Astrocyte (in vitro differentiated cells and primary cell): ENCODE results near the gene IYD. TPM values are rescaled to one million over a fixed set of nuclear protein-coding genes. Genes with fewer than 3 reads are reported as not detected.
"Not testable (repeated sequence)": the region's sequence is repeated elsewhere in the genome, so short reads cannot be mapped to it uniquely, and the experiment has no call there.

ENCODE experiments used
- DNase-seq: peaks from one replicate; pipeline ENCODE4 v3.0.0-alpha.2; 2010; ENCODE audit warnings: low read depth
- FAIRE-seq: peaks from 2 replicates; lab custom pipeline; 2011; peaks lifted over from hg19 to GRCh38; lab: Jason Lieb, UNC
- H2AFZ ChIP-seq: 2 replicates; pipeline ENCODE4 v1.6.0; 2012; ENCODE audit warnings: low read depth, low read length, inconsistent platforms
- H3K27ac ChIP-seq: 2 replicates; pipeline ENCODE4 v1.5.1; 2011; ENCODE audit warnings: low read depth, low read length, inconsistent platforms
- H3K27me3 ChIP-seq: 2 replicates; pipeline ENCODE4 v1.6.0; 2011; ENCODE audit warnings: low read length, inconsistent platforms; ENCODE audit not compliant: insufficient read depth
- H3K36me3 ChIP-seq: 2 replicates; pipeline ENCODE4 v1.5.1; 2011; ENCODE audit warnings: low read length, inconsistent platforms; ENCODE audit not compliant: insufficient read depth
- H3K4me1 ChIP-seq: 2 replicates; pipeline ENCODE4 v1.5.1; 2011; ENCODE audit warnings: low read length, inconsistent platforms; ENCODE audit not compliant: insufficient read depth
- H3K4me2 ChIP-seq: 2 replicates; pipeline ENCODE4 v1.6.0; 2012; ENCODE audit warnings: low read length, inconsistent platforms
- H3K4me3 ChIP-seq: 2 replicates; pipeline ENCODE4 v1.5.1; 2011; ENCODE audit warnings: low read depth, mild to moderate bottlenecking, low read length, inconsistent platforms; ENCODE audit not compliant: insufficient read depth
- H3K79me2 ChIP-seq: 2 replicates; pipeline ENCODE4 v1.6.0; 2012; ENCODE audit warnings: mild to moderate bottlenecking, low read length, inconsistent platforms; ENCODE audit not compliant: insufficient read depth
- H3K9ac ChIP-seq: 2 replicates; pipeline ENCODE4 v1.6.0; 2012; ENCODE audit warnings: mild to moderate bottlenecking, low read length, inconsistent platforms
- H3K9me3 ChIP-seq: 2 replicates; pipeline ENCODE4 v1.5.1; 2012; ENCODE audit warnings: low read depth, mild to moderate bottlenecking, low read length, inconsistent platforms; ENCODE audit not compliant: insufficient read depth
- H4K20me1 ChIP-seq: 2 replicates; pipeline ENCODE4 v1.6.0; 2012; ENCODE audit warnings: low read length, inconsistent platforms; ENCODE audit not compliant: insufficient read depth
- H3K27ac Mint-ChIP-seq: one replicate; pipeline ENCODE4 v1.8.0; 2021; ENCODE audit warnings: mild to moderate bottlenecking, mixed read lengths; ENCODE audit not compliant: unreplicated experiment
- H3K27me3 Mint-ChIP-seq: one replicate; pipeline ENCODE4 v1.8.0; 2021; ENCODE audit warnings: low read depth, mixed read lengths; ENCODE audit not compliant: unreplicated experiment
- H3K36me3 Mint-ChIP-seq: one replicate; pipeline ENCODE4 v1.8.0; 2021; ENCODE audit warnings: low read depth, mixed read lengths; ENCODE audit not compliant: unreplicated experiment
- H3K4me1 Mint-ChIP-seq: one replicate; pipeline ENCODE4 v1.8.0; 2021; ENCODE audit warnings: low read depth, mixed read lengths; ENCODE audit not compliant: unreplicated experiment
- H3K4me3 Mint-ChIP-seq: one replicate; pipeline ENCODE4 v1.8.0; 2021; ENCODE audit warnings: mild to moderate bottlenecking, moderate library complexity, mixed read lengths; ENCODE audit not compliant: unreplicated experiment
- H3K9me3 Mint-ChIP-seq: one replicate; pipeline ENCODE4 v1.8.0; 2021; ENCODE audit warnings: mild to moderate bottlenecking, mixed read lengths; ENCODE audit not compliant: unreplicated experiment
- EZH2 ChIP-seq: IDR thresholded peaks from 2 replicates; pipeline ENCODE4 v1.6.1; 2012; ENCODE audit warnings: mild to moderate bottlenecking, low read length, inconsistent platforms; ENCODE audit not compliant: insufficient read depth
- total RNA-seq: library from RNA; stranded (reverse); gene quantifications from 2 replicates; pipeline ENCODE4 v1.2.1, GENCODE V29; 2021
- TF ChIP-seq, protein P1 (sequence below): IDR thresholded peaks from 2 replicates; pipeline ENCODE4 v1.5.1; 2011; ENCODE audit warnings: low read depth, mild to moderate bottlenecking, inconsistent platforms, low read length, moderate library complexity; ENCODE audit not compliant: insufficient read depth

Gene IYD
- total RNA-seq, 1 donor from 2014 or later = not detected

GRCh38 chr6:150445486-150445885 lies 76.7 kb downstream of the IYD start:
- H3K36me3 ChIP-seq = no peaks in the 10 kb centered on the region
- H3K79me2 ChIP-seq = no peaks in the 10 kb centered on the region
- H4K20me1 ChIP-seq = no peaks in the 10 kb centered on the region
- Mint-ChIP-seq H3K4me1 (no peaks in the 10 kb centered on the region), H3K27ac (no peak overlapping the region), H3K27me3 (peaks cover 4% of the 10 kb centered on the region), H3K36me3 (no peaks in the 10 kb centered on the region), H3K4me3 (no peak overlapping the region), H3K9me3 (peaks cover 2% of the 10 kb centered on the region)
- TF ChIP-seq EZH2 = no peak
- TF ChIP-seq, protein P1, sequence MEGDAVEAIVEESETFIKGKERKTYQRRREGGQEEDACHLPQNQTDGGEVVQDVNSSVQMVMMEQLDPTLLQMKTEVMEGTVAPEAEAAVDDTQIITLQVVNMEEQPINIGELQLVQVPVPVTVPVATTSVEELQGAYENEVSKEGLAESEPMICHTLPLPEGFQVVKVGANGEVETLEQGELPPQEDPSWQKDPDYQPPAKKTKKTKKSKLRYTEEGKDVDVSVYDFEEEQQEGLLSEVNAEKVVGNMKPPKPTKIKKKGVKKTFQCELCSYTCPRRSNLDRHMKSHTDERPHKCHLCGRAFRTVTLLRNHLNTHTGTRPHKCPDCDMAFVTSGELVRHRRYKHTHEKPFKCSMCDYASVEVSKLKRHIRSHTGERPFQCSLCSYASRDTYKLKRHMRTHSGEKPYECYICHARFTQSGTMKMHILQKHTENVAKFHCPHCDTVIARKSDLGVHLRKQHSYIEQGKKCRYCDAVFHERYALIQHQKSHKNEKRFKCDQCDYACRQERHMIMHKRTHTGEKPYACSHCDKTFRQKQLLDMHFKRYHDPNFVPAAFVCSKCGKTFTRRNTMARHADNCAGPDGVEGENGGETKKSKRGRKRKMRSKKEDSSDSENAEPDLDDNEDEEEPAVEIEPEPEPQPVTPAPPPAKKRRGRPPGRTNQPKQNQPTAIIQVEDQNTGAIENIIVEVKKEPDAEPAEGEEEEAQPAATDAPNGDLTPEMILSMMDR = no peak
- H3K9me3 ChIP-seq = no peaks in the 10 kb centered on the region
- FAIRE-seq (no peak), DNase-seq (no peak)
- no peaks in the 10 kb centered on the region for H3K4me1 ChIP-seq
- H3K27ac ChIP-seq = no peak overlapping the region
- peaks cover 8% of the 10 kb centered on the region for H3K27me3 ChIP-seq
- H3K4me3 ChIP-seq = no peak overlapping the region
- H3K9ac ChIP-seq = no peak overlapping the region
- no peak overlapping the region for H2AFZ ChIP-seq
- no peak overlapping the region for H3K4me2 ChIP-seq

DNA sequence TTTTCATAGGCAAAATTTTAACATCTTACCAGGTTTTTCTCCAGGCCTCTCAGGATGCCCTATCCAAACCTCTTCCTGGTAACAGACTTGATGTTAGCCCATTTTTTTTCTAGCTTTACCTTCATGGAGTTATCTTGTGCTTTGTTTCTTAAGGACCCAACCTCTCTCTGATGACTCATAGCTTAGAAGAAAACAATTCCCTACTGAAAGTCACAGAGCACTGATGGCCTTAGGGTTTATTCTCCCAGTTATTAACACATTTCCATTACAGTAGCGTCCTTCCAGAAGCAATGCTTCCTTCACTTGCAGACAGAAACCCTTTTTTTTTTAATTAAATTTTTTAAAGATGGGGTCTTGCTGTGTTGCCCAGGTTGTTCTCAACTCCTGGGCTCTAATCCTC lies 79.4 kb downstream of the IYD start:
- no peaks in the 10 kb centered on the region for H3K9me3 ChIP-seq
- no peaks in the 10 kb centered on the region for H3K4me1 ChIP-seq
- no peak overlapping the region for H3K4me2 ChIP-seq
- no peak for DNase-seq
- H3K79me2 ChIP-seq = no peaks in the 10 kb centered on the region
- Mint-ChIP-seq H3K36me3 (no peaks in the 10 kb centered on the region), H3K9me3 (no peaks in the 10 kb centered on the region), H3K27ac (no peak overlapping the region), H3K4me1 (no peaks in the 10 kb centered on the region), H3K4me3 (no peak overlapping the region), H3K27me3 (peaks cover 11% of the 10 kb centered on the region)
- no peak overlapping the region for H3K9ac ChIP-seq
- H2AFZ ChIP-seq = no peak overlapping the region
- H4K20me1 ChIP-seq = no peaks in the 10 kb centered on the region
- no peak overlapping the region for H3K4me3 ChIP-seq
- no peaks in the 10 kb centered on the region for H3K36me3 ChIP-seq
- TF ChIP-seq, protein P1 = no peak
- no peak for TF ChIP-seq EZH2
- H3K27me3 ChIP-seq = peaks cover 8% of the 10 kb centered on the region
- H3K27ac ChIP-seq = no peak overlapping the region
- FAIRE-seq = no peak

- not testable (repeated sequence) for H3K36me3 Mint-ChIP-seq, H3K79me2 ChIP-seq, H3K4me2 ChIP-seq, H3K9me3 Mint-ChIP-seq, H3K27ac Mint-ChIP-seq, DNase-seq, H3K4me3 Mint-ChIP-seq, H3K4me1 ChIP-seq, H3K27ac ChIP-seq, H3K4me1 Mint-ChIP-seq, H3K36me3 ChIP-seq, H3K27me3 ChIP-seq, FAIRE-seq, H3K9me3 ChIP-seq, H3K9ac ChIP-seq, H3K4me3 ChIP-seq, H4K20me1 ChIP-seq, H2AFZ ChIP-seq
- H3K27me3 Mint-ChIP-seq = peaks cover 13% of the 10 kb centered on the region
These were observed 80.2 kb downstream of the IYD start for GRCh38 chr6:150449055-150449454.
